Kidney tubule cell (primary cell): ENCODE results near the gene TLN1.

Experiments
- DNase-seq: peaks from one replicate; pipeline ENCODE4 v3.0.0-alpha.2; 2018; ENCODE audit warnings: low spot score

The TLN1 gene

GRCh38 chr9:35705372-35705771, 26.6 kb downstream of the TLN1 start:
- DNase-seq: no peak

GRCh38 chr9:35703906-35704672, 27.9 kb downstream of the TLN1 start:
- DNase-seq: no peak

GRCh38 chr9:35702696-35703095, 29.3 kb downstream of the TLN1 start:
- no peak for DNase-seq

GRCh38 chr9:35700942-35701341, 31.1 kb downstream of the TLN1 start:
- no peak for DNase-seq

- DNase-seq: no peak
These were observed 32.0 kb downstream of the TLN1 start for GRCh38 chr9:35700031-35700430.

GRCh38 chr9:35698231-35698630, 33.8 kb downstream of the TLN1 start:
- no peak for DNase-seq

- DNase-seq: no peak
These were observed 34.5 kb downstream of the TLN1 start for GRCh38 chr9:35697486-35697885.

GRCh38 chr9:35696520-35697215, 35.3 kb downstream of the TLN1 start:
- peak; percentile 62 for DNase-seq

GRCh38 chr9:35695943-35696401, 36.0 kb downstream of the TLN1 start:
- DNase-seq: no peak

GRCh38 chr9:35691757-35692301, 40.2 kb downstream of the TLN1 start:
- no peak for DNase-seq

- DNase-seq: no peak
These were observed 40.7 kb downstream of the TLN1 start for GRCh38 chr9:35691334-35691650.

- peak; percentile 56 for DNase-seq
These were observed 41.2 kb downstream of the TLN1 start for GRCh38 chr9:35690614-35691333.

- no peak for DNase-seq
These were observed 41.7 kb downstream of the TLN1 start for GRCh38 chr9:35690294-35690613.

- no peak for DNase-seq
These were observed 42.3 kb downstream of the TLN1 start, which contains the start of gene TPM2 for GRCh38 chr9:35689542-35690293. Gene TPM2 (minus strand): TSS chr9:35689925. CDS start chr9:35689817, 108 bp downstream.

- peak; percentile 78 for DNase-seq
These were observed 43.1 kb downstream of the TLN1 start for GRCh38 chr9:35688558-35689541.

- DNase-seq: no peak
These were observed 43.9 kb downstream of the TLN1 start for GRCh38 chr9:35687972-35688557.

GRCh38 chr9:35687306-35687705, 44.7 kb downstream of the TLN1 start:
- no peak for DNase-seq

GRCh38 chr9:35686222-35687203, 45.5 kb downstream of the TLN1 start:
- no peak for DNase-seq

GRCh38 chr9:35685506-35685905, 46.5 kb downstream of the TLN1 start:
- DNase-seq: no peak
